T-helper 1 cell treated with Interleukin-12 subunit alpha and Interleukin-12 subunit beta and Interleukin-4 antibody, amounts not matched to agents 30 ng/mL and 1 ng/mL, for 36 hours (primary cell): Measurements from ENCODE around the gene IP6K3. TPM values are rescaled to one million over a fixed set of nuclear protein-coding genes. Genes with fewer than 3 reads are reported as not detected.

Experiments used
- intact Hi-C: fragments of 100-400 bp; cut with micrococcal nuclease; formaldehyde crosslinking; loops from one replicate; pipeline ENCODE4 v1.15.1; 2024
- total RNA-seq: library from RNA; stranded (reverse); gene quantifications from 2 replicates; pipeline ENCODE4 v1.2.3, GENCODE V29; 2022

Gene IP6K3
- total RNA-seq, 1 donor from 2014 or later, result not detected

- intact Hi-C loops, result no loop called here
Observed at GRCh38 chr6:33778444-33779121, 31.9 kb upstream of the IP6K3 start.

GRCh38 chr6:33777398-33778388, 31.0 kb upstream of the IP6K3 start:
- intact Hi-C loops, result no loop called here

GRCh38 chr6:33776764-33777163, 30.1 kb upstream of the IP6K3 start:
- intact Hi-C loops, result no loop called here

GRCh38 chr6:33776186-33776585, 29.5 kb upstream of the IP6K3 start:
- intact Hi-C loops, result no loop called here

GRCh38 chr6:33774774-33775173, 28.1 kb upstream of the IP6K3 start:
- intact Hi-C loops, result no loop called here

- intact Hi-C loops, result no loop called here
Observed at GRCh38 chr6:33772902-33773472, 26.3 kb upstream of the IP6K3 start.

GRCh38 chr6:33772082-33772830, 25.6 kb upstream of the IP6K3 start:
- intact Hi-C loops, result no loop called here

GRCh38 chr6:33771146-33772081, 24.7 kb upstream of the IP6K3 start:
- intact Hi-C loops, result loop anchor here (1.0 kb wide), 2 partner anchors 17 to 256 kb away; no protein-coding TSS in a partner anchor

GRCh38 chr6:33770833-33771145, 24.1 kb upstream of the IP6K3 start:
- intact Hi-C loops, result loop anchor here (1.0 kb wide), 2 partner anchors 18 to 257 kb away; no protein-coding TSS in a partner anchor

- intact Hi-C loops, result no loop called here
Observed at GRCh38 chr6:33770124-33770832, 23.6 kb upstream of the IP6K3 start.

- intact Hi-C loops, result no loop called here
Observed at GRCh38 chr6:33769248-33769821, 22.6 kb upstream of the IP6K3 start.

- intact Hi-C loops, result loop anchor here (1.0 kb wide), 1 partner anchor 386 kb away; no protein-coding TSS in a partner anchor
Observed at GRCh38 chr6:33768644-33769120, 22.0 kb upstream of the IP6K3 start.

- intact Hi-C loops, result no loop called here
Observed at GRCh38 chr6:33766921-33767907, 20.5 kb upstream of the IP6K3 start.

- intact Hi-C loops, result no loop called here
Observed at GRCh38 chr6:33765368-33765767, 18.7 kb upstream of the IP6K3 start.

- intact Hi-C loops, result no loop called here
Observed at GRCh38 chr6:33764036-33764435, 17.3 kb upstream of the IP6K3 start.

- intact Hi-C loops, result loop anchor here (2.0 kb wide), 1 partner anchor 49 kb away; no protein-coding TSS in a partner anchor
Observed at GRCh38 chr6:33763483-33763882, 16.8 kb upstream of the IP6K3 start.

- intact Hi-C loops, result loop anchor here (1.0 to 2.0 kb wide), 3 partner anchors 18 to 173 kb away; no protein-coding TSS in a partner anchor
Observed at GRCh38 chr6:33762713-33763112, 16.0 kb upstream of the IP6K3 start.
